MG63 (cell line): ENCODE data around the gene CDIP1. TPM values are rescaled to one million over a fixed set of nuclear protein-coding genes. Genes with fewer than 3 reads are reported as not detected.

ENCODE experiments used
- total RNA-seq: library from RNA; depleted of rRNA; stranded (reverse); fragments of >200 nt; shearing (Covaris generic); gene quantifications from 2 replicates; pipeline ENCODE4 v1.2.3, GENCODE V29; 2014; ENCODE audit warnings: low replicate concordance; rRNA removed

Gene CDIP1
- total RNA-seq, 1 experiment from 2014 or later, result 4.0 TPM

Other genes starting within 250 kb of the CDIP1 start
- 0.22 and 2.1 TPM in 2 replicates for gene GLIS2, start 222.7 kb downstream of the CDIP1 start, total RNA-seq
- gene PAM16, start 187.5 kb downstream of the CDIP1 start, total RNA-seq, result 84.1 and 105 TPM in 2 replicates
- gene VASN, start 166.9 kb downstream of the CDIP1 start, total RNA-seq, result 55.7 and 68.7 TPM in 2 replicates
- 7.5 and 9.2 TPM in 2 replicates for gene CORO7, start 122.2 kb downstream of the CDIP1 start, total RNA-seq
- 125 and 127 TPM in 2 replicates for gene DNAJA3, start 112.9 kb downstream of the CDIP1 start, total RNA-seq
- gene NMRAL1, start 64.1 kb downstream of the CDIP1 start, total RNA-seq, result 19.6 and 47.3 TPM in 2 replicates
- gene HMOX2, start 62.4 kb downstream of the CDIP1 start, total RNA-seq, result 62.7 and 107 TPM in 2 replicates
- gene C16orf96, start 17.6 kb upstream of the CDIP1 start, total RNA-seq, result not detected in 2 replicates
- 18.7 and 29.4 TPM in 2 replicates for gene UBALD1, start 76.1 kb upstream of the CDIP1 start, total RNA-seq
- gene MGRN1, start 86.1 kb upstream of the CDIP1 start, total RNA-seq, result 8.3 and 13.8 TPM in 2 replicates
- 61.9 and 65.8 TPM in 2 replicates for gene NUDT16L1, start 154.8 kb upstream of the CDIP1 start, total RNA-seq
- gene ANKS3, start 195.5 kb upstream of the CDIP1 start, total RNA-seq, result 23.6 and 25.8 TPM in 2 replicates
- gene DNAAF8, start 195.8 kb upstream of the CDIP1 start, total RNA-seq, result 2.8 and 3.4 TPM in 2 replicates
- 10.4 and 13.3 TPM in 2 replicates for gene ZNF500, start 228.4 kb upstream of the CDIP1 start, total RNA-seq
- gene SEPTIN12, start 249.6 kb upstream of the CDIP1 start, total RNA-seq, result not detected in 2 replicates